ENCODE results near the gene USP34. TPM values are rescaled to one million over a fixed set of nuclear protein-coding genes. Genes with fewer than 3 reads are reported as not detected.

Gene USP34
- total and polyA plus RNA-seq, 9 of the 15 experiments (the other 6 are each of a cell fraction or from before 2014, with no cell fraction given) = 19.8 to 108 (median 67.8) TPM

GRCh38 chr2:61288070-61288841 lies 182.6 kb downstream of the USP34 start (continued):
- TF ChIP-seq ZNF407 (IDR thresholded peaks at IDR 0.05; ENCODE audit: low read depth) (no peak), ASH1L (IDR thresholded peaks at IDR 0.05; ENCODE audit: borderline replicate concordance, low read depth, partially characterized antibody) (no peak), KAT7 (CRISPR knock-in tag; IDR thresholded peaks at IDR 0.05; ENCODE audit: borderline replicate concordance) (no peak), CGGBP1 (CRISPR knock-in tag; IDR thresholded peaks at IDR 0.05) (no peak), NR3C1 (CRISPR knock-in tag; IDR thresholded peaks at IDR 0.05) (no peak), POLR3A (IDR thresholded peaks at IDR 0.05; ENCODE audit: borderline replicate concordance, extremely low read depth, insufficient read depth, insufficient read length) (no peak), TRIM24 (IDR thresholded peaks at IDR 0.05) (peak; percentile 84 to 91), HCFC1 (IDR thresholded peaks at IDR 0.05; ENCODE audit: low read depth, low read length) (no peak), CSDE1 (IDR thresholded peaks at IDR 0.05) (no peak), ZFX (CRISPR knock-in tag; IDR thresholded peaks at IDR 0.05) (peak; percentile 52; the same call in 1 of the 2 replicates), BACH1 (tag; IDR thresholded peaks at IDR 0.05) (peak; percentile 42; the same call in 1 of the 2 replicates), PRMT5 (CRISPR knock-in tag; IDR thresholded peaks at IDR 0.05) (no peak), MAFK (IDR thresholded peaks at IDR 0.05; ENCODE audit: low read length) (no peak), ZNF584 (CRISPR knock-in tag; IDR thresholded peaks at IDR 0.05; ENCODE audit: low read depth) (peak; percentile 82; the same call in 1 of the 2 replicates), PATZ1 (CRISPR knock-in tag; IDR thresholded peaks at IDR 0.05; ENCODE audit: borderline replicate concordance) (0 out of 2 replicates have a peak, but pooled peaks have one; percentile 14)
- TF ChIP-seq, protein P1, sequence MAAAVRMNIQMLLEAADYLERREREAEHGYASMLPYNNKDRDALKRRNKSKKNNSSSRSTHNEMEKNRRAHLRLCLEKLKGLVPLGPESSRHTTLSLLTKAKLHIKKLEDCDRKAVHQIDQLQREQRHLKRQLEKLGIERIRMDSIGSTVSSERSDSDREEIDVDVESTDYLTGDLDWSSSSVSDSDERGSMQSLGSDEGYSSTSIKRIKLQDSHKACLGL (CRISPR knock-in tag; IDR thresholded peaks at IDR 0.05; ENCODE audit: borderline replicate concordance, poor library complexity, severe bottlenecking) = no peak

Data from K562 (cell line).